Mesothelial cell of epicardium (in vitro differentiated cells): ENCODE results near the gene CREB3L4. TPM values are rescaled to one million over a fixed set of nuclear protein-coding genes. Genes with fewer than 3 reads are reported as not detected.

Source experiments
- DNase-seq, 2 experiments: peaks; one replicate each; pipeline ENCODE4 v3.0.0; 2021; ENCODE audit warnings: low spot score in 2 of 2; ENCODE audit not compliant: unreplicated experiment in 2 of 2
- H3K27ac Mint-ChIP-seq: 2 replicates; pipeline ENCODE4 v1.8.0; 2021; ENCODE audit warnings: mixed read lengths
- H3K27me3 Mint-ChIP-seq: 2 replicates; pipeline ENCODE4 v1.8.0; 2021; ENCODE audit warnings: low read depth, mixed read lengths
- H3K36me3 Mint-ChIP-seq: 2 replicates; pipeline ENCODE4 v1.8.0; 2021; ENCODE audit warnings: mixed read lengths
- H3K4me1 Mint-ChIP-seq: 2 replicates; pipeline ENCODE4 v1.8.0; 2021; ENCODE audit warnings: mixed read lengths
- H3K4me3 Mint-ChIP-seq: 2 replicates; pipeline ENCODE4 v1.8.0; 2021; ENCODE audit warnings: mild to moderate bottlenecking, moderate library complexity, mixed read lengths
- H3K9me3 Mint-ChIP-seq: 2 replicates; pipeline ENCODE4 v1.8.0; 2021; ENCODE audit warnings: mixed read lengths
- CTCF ChIP-seq: fragments of 200-600 bp; sonication (generic); IDR thresholded peaks from one replicate; pipeline ENCODE4 v1.5.0; 2021; ENCODE audit warnings: antibody characterized with exemption; ENCODE audit not compliant: unreplicated experiment
- microRNA-seq: library from miRNA; unstranded; fragments of <30 nt; microRNA quantifications from one replicate; pipeline ENCODE4 v1.2.0, GENCODE V29; 2021; ENCODE audit warnings: inconsistent platforms, mixed read lengths
- total RNA-seq: library from RNA; stranded (reverse); gene quantifications from 3 replicates; pipeline ENCODE4 v1.2.1, GENCODE V29; 2021

Gene CREB3L4
- total RNA-seq, 1 donor from 2014 or later = 31.1 TPM

GRCh38 chr1:154019269-154019668 lies 51.6 kb downstream of the CREB3L4 start:
- TF ChIP-seq CTCF = no peak
- DNase-seq = no peak
- H3K27me3 Mint-ChIP-seq = no peaks in the 10 kb centered on the region
- H3K4me3 Mint-ChIP-seq = no peak overlapping the region
- H3K4me1 Mint-ChIP-seq = peaks cover 7% of the 10 kb centered on the region
- no peaks in the 10 kb centered on the region for H3K36me3 Mint-ChIP-seq
- no peak overlapping the region for H3K27ac Mint-ChIP-seq
- no peaks in the 10 kb centered on the region for H3K9me3 Mint-ChIP-seq

GRCh38 chr1:154019940-154020339 lies 52.2 kb downstream of the CREB3L4 start:
- H3K9me3 Mint-ChIP-seq = no peaks in the 10 kb centered on the region
- H3K4me1 Mint-ChIP-seq = peaks cover 7% of the 10 kb centered on the region
- no peaks in the 10 kb centered on the region for H3K36me3 Mint-ChIP-seq
- H3K27ac Mint-ChIP-seq = no peak overlapping the region
- DNase-seq = no peak
- no peaks in the 10 kb centered on the region for H3K27me3 Mint-ChIP-seq
- TF ChIP-seq CTCF = no peak
- no peak overlapping the region for H3K4me3 Mint-ChIP-seq

Small RNA genes within 50 kb of the gene (microRNA-seq; reads per million reads assigned to microRNA genes)
- 1.5 reads per million for gene MIR6737

Other genes with a start within 250 kb of the CREB3L4 start
- 117 to 120 TPM (median 117 TPM) in 3 replicates for gene INTS3, start 239.9 kb upstream of the CREB3L4 start, total RNA-seq
- 28.5 to 32.1 TPM (median 29.7 TPM) in 3 replicates for gene SLC27A3, start 192.5 kb upstream of the CREB3L4 start, total RNA-seq
- 77.2 to 83.3 TPM (median 77.3 TPM) in 3 replicates for gene GATAD2B, start 44.9 kb upstream of the CREB3L4 start, total RNA-seq
- 57.3 to 63.1 TPM (median 58.0 TPM) in 3 replicates for gene DENND4B, start 21.2 kb upstream of the CREB3L4 start, total RNA-seq
- gene CRTC2, start 9.3 kb upstream of the CREB3L4 start, total RNA-seq = 45.5 to 47.1 TPM (median 45.9 TPM) in 3 replicates
- 73.3 to 76.3 TPM (median 73.9 TPM) in 3 replicates for gene SLC39A1, start 4.4 kb upstream of the CREB3L4 start, total RNA-seq
- 67.6 to 74.1 TPM (median 72.1 TPM) in 3 replicates for gene JTB, start 9.8 kb downstream of the CREB3L4 start, total RNA-seq
- gene RAB13, start 18.4 kb downstream of the CREB3L4 start, total RNA-seq = 87.7 to 92.0 TPM (median 90.2 TPM) in 3 replicates
- 2,145 to 2,266 TPM (median 2,211 TPM) in 3 replicates for gene RPS27, start 22.9 kb downstream of the CREB3L4 start, total RNA-seq
- gene NUP210L, start 187.2 kb downstream of the CREB3L4 start, total RNA-seq = 0.04 to 0.07 TPM (median 0.07 TPM) in 3 replicates
- gene TPM3, start 224.2 kb downstream of the CREB3L4 start, total RNA-seq = 194 to 208 TPM (median 197 TPM) in 3 replicates
- not detected in 3 replicates for gene CFAP141, start 238.4 kb downstream of the CREB3L4 start, total RNA-seq